Spleen (tissue), 7 donors: Measurements from ENCODE around the gene KIF1A.

ENCODE experiments used
- POLR2A ChIP-seq, 3 donors: fragments of 450-650 bp; IDR thresholded peaks; one replicate each; pipeline ENCODE4 v1.5.1; 2017; ENCODE audit warnings: antibody characterized with exemption in 3 of 3, mild to moderate bottlenecking in 1 of 3
- TF ChIP-seq, protein P1 (sequence below), 11 experiments: fragments of 200-600 bp in 7 of 11; fragments of 450-650 bp in 4 of 11; sonication (generic) in 4 of 11; IDR thresholded peaks in 8 of 11; conservative IDR thresholded peaks in 3 of 11; 1 replicate in 7 of 11; 2 replicates in 4 of 11; pipeline versions ENCODE4 v1.4.0 to v1.8.0; 2016 to 2021; ENCODE audit warnings: antibody characterized with exemption in 11 of 11, inconsistent platforms in 4 of 11, mild to moderate bottlenecking in 1 of 11
- donor health status: DM: no; HTN: no; CAD: no; lungs with moderate emphysema.
- donor health status: DM: no; HTN: no; CAD: no.
- donor health status: DM: no; HTN: no; CAD: no.

DNA sequence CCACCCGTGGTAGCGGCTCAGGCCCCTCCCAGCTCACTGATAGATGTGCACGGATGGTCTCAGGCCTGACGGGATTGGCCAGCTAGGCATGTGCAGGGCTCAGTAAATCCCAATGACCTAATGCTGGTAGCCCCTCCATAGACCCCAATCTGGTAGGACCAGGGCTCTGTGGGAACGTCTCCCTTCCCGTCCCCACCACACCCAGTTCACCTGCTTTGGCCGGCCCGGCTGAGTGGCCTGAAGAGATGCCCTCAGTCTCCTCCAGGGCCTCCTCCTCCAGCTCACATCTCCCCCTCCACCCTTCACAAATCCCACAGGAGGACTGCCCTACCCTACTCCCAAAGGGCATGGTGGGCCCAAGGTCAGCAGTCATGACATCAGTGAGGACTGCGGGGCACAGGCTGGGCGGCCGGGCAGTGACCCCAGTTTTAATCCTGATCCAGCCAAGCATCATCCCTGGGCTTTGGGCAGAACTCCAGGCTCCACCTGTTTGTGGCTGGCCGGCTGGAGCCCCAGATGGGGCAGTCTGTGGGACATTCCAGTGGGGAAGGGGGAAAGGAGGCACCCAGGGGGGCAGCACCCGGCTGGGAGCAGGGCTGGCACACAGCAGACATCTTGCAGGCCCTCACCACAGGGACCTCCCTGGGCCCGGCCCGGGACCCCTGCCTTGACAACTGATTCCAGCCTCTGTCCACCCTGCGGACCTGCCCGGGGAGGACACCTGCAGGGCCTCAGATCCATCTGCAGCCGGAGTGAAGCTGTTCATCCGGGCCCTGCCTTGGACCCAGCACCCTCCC lies 2.3 kb downstream of the KIF1A start:
- TF ChIP-seq, protein P1, sequence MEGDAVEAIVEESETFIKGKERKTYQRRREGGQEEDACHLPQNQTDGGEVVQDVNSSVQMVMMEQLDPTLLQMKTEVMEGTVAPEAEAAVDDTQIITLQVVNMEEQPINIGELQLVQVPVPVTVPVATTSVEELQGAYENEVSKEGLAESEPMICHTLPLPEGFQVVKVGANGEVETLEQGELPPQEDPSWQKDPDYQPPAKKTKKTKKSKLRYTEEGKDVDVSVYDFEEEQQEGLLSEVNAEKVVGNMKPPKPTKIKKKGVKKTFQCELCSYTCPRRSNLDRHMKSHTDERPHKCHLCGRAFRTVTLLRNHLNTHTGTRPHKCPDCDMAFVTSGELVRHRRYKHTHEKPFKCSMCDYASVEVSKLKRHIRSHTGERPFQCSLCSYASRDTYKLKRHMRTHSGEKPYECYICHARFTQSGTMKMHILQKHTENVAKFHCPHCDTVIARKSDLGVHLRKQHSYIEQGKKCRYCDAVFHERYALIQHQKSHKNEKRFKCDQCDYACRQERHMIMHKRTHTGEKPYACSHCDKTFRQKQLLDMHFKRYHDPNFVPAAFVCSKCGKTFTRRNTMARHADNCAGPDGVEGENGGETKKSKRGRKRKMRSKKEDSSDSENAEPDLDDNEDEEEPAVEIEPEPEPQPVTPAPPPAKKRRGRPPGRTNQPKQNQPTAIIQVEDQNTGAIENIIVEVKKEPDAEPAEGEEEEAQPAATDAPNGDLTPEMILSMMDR (IDR thresholded peaks at IDR 0.05 in 8 of 11, conservative IDR thresholded peaks at IDR 0.05 in 3 of 11): no peak
- TF ChIP-seq POLR2A (IDR thresholded peaks at IDR 0.05): no peak
